Right kidney (tissue), 1 donor: Measurements from ENCODE around the gene SHISA6.

Experiments
- DNase-seq: peaks from one replicate; pipeline ENCODE4 v3.0.0-alpha.2; 2016

The SHISA6 gene

GRCh38 chr17:11589716-11590115 is 348.7 kb downstream of the SHISA6 start:
- DNase-seq, result no peak

- DNase-seq, result peak; percentile 99
Measured at GRCh38 chr17:11598274-11599221, 357.5 kb downstream of the SHISA6 start, which contains the start of gene DNAH9. DNAH9 (plus strand) TSS chr17:11598470; CDS start chr17:11598499, 29 bp downstream.

DNA sequence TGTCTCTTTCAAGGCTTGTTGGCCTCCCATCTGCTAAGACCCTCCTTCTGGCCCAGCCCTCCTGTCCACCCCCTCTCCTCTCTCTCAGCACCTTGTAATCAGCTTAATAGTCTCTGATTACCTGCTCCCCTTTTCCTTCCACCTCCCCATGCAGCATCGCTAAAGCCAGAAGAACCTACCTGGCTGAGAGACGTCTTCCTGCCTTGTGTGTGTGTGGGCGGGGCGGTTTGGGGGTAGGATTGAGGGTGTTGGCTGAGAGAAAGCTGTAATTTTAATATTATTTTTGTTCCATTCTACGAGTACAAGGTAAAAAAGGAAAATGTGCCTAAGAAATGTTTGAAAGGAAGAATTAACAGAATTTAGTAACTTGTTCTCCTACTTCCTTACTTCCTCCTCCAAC is 360.6 kb downstream of the SHISA6 start:
- DNase-seq, result no peak

DNA sequence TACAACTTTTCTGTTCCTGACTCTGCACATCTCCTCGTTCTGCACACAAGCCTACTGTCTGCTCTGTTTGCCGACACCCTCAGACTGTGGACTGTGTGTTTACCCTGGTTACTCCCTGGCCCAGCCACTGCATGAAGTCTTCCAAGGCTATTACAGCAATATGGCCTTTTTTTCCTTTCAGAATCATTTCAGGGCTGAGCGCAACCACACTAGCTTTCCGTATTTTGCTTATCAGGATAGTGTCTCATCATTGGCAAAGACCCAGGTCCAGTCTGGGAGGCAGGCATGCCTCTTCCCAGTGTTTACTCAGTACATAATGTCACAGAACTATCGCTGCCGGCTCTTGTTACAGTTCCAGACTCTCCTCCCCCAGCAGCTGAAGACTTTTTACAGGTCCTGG is 367.4 kb downstream of the SHISA6 start:
- DNase-seq, result peak; percentile 44

DNA sequence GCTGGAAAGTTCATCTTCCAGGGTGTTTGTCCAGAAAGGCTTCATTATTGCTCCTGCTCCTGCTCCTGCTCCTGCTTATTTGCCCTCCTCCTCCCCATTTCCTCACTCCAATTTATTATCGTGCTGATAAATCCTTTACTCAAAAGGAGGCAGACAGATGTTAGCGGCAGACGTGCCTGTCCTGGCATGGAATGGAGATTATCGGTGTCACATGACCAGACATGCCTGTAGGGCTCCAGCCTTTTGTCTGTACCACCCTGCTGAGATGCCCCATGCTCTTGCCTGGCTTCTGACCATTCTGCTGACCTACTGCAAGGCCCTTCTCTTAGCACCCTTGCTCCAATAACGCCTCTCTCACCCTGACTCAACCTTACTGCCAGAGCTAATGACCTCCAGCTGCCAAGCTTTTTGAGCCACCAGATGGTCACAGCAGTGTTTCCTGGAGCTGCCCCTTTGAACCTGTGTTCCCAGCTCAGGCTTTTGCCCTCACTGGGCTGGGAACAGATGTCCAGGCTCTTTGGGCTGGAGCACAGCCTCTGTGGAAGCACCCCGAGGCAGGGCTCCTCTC is 370.1 kb downstream of the SHISA6 start:
- no peak for DNase-seq

DNA sequence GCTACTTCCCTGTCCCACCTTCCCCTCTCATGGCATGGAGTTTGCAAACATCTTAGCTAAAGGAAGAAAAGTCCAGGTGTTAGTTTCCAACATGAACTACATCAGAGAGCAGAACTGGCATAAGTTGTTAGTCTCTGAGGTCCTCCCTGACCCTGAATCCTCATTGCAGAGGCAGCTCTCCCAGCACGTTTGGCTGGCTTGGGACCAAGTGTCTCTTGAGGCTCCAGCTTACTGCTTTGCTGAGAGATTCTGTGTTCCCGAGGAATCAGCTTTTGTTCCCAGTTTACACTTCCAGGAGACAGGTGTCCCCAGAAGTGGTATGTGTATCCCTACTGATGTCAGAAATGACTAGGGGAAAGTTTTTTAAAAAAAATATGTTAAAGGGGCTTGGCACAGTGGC is 371.9 kb downstream of the SHISA6 start:
- no peak for DNase-seq
